ENCODE measurements around the gene DNASE1L1. TPM values are rescaled to one million over a fixed set of nuclear protein-coding genes. Genes with fewer than 3 reads are reported as not detected.

Gene DNASE1L1, protein sequence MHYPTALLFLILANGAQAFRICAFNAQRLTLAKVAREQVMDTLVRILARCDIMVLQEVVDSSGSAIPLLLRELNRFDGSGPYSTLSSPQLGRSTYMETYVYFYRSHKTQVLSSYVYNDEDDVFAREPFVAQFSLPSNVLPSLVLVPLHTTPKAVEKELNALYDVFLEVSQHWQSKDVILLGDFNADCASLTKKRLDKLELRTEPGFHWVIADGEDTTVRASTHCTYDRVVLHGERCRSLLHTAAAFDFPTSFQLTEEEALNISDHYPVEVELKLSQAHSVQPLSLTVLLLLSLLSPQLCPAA
- 34.7 and 42.5 TPM in 2 replicates for total RNA-seq

GRCh38 chrX:154409222-154409871 is at the start of gene DNASE1L1:
DNASE1L1 (minus strand) TSS chrX:154409254; CDS start chrX:154405568, 3,686 bp downstream.
- peak; percentile 69 for DNase-seq (ENCODE audit: low read depth)

DNA sequence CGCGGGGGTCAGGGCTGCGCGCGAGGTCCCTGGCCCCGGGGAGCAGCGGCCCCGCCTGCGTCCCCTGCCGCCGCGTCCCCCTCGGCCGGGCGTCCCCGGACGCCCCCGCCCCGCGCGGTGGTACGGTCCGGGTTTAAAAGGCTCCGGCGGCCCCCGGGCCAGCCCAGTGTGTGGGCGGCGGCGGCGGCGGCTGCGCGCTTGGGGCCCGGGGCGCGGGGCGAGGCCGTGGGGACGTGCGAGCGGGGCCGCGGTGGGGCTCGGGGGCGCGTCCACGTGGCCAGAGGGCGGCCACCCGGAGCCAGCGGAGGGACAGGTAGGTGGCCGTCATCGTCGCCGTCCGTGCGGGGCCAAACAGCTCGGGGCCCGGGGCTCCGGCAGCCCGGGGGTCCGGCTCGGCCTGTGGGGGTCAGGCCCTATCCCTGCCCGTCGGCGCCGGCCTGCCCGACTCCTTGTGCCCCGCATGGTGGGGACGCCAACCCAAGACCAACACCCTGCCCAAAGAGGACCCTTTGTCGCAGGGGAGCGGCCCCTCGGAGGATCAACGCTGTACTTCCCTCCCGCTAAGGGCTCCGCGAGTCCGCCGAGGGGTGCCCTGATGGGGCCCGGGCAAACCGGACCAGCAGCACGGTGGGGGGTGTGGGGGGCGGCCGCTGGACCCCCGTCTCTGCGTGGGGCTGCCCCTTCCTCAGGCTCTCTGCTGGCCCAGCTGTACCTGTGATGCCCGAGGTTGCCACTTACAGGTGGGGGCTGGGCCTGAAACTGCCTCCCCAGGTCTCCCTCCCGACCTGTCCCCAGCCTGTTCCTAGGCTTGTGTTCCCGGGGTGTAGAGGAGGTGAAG is 49.3 kb upstream of the DNASE1L1 start, which contains the start of gene PLXNA3:
Gene PLXNA3, plus strand, starts transcription at position 166 of the 838 bp plus-strand sequence. CDS start 1,903 bp downstream, outside the sequence.
- DNase-seq (ENCODE audit: low read depth), result no peak

- DNase-seq (ENCODE audit: low read depth), result no peak
Measured at GRCh38 chrX:154457491-154458115, 48.5 kb upstream of the DNASE1L1 start.

DNA sequence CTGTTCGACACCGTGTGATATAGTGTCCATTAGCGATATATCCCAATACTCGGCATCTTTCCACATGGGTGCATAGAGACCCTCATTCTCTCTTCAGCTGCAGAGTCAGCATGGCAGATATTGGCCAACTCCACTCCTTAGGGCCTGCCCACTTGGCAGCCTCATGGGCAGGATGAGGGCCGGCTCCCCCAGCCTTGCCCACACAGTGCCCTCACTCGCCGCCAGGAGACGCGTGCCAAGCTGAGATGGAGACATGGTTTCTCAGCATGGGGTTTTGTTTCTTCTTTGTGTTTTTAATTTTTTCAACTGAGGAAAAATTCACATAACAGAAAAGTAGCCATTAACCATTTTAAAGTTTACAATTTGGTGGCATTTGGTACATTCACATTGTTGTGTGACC is 43.8 kb upstream of the DNASE1L1 start:
- DNase-seq (ENCODE audit: low read depth), result no peak

GRCh38 chrX:154450312-154450711 is 41.3 kb upstream of the DNASE1L1 start:
- DNase-seq (ENCODE audit: low read depth), result no peak

- no peak for DNase-seq (ENCODE audit: low read depth)
Measured at GRCh38 chrX:154449618-154450017, 40.6 kb upstream of the DNASE1L1 start.

GRCh38 chrX:154448484-154448883 is 39.4 kb upstream of the DNASE1L1 start:
- no peak for DNase-seq (ENCODE audit: low read depth)

- no peak for DNase-seq (ENCODE audit: low read depth)
Measured at GRCh38 chrX:154446430-154446829, 37.4 kb upstream of the DNASE1L1 start.

DNA sequence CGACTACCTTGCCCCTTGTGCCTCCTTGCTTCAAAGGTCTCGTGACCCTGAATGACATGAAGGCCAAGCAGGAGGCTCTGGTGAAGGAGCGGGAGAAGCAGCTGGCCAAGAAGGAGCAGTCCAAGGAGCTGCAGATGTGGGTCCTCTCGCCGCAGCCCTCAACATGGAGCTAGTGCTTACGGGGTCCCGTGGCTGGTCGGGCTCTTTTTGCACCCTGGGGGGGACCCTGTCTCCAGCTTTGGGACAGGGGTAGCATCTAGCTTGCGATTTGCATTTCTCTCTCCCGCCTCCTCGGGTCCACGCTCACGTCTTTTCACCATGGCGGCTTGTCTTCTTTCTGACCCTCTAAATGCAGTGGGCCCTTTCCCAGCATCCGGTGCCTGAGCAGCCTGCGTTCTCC is 36.7 kb upstream of the DNASE1L1 start:
- DNase-seq (ENCODE audit: low read depth), result no peak

- DNase-seq (ENCODE audit: low read depth), result no peak
Measured at GRCh38 chrX:154444755-154445246, 35.7 kb upstream of the DNASE1L1 start.

DNA sequence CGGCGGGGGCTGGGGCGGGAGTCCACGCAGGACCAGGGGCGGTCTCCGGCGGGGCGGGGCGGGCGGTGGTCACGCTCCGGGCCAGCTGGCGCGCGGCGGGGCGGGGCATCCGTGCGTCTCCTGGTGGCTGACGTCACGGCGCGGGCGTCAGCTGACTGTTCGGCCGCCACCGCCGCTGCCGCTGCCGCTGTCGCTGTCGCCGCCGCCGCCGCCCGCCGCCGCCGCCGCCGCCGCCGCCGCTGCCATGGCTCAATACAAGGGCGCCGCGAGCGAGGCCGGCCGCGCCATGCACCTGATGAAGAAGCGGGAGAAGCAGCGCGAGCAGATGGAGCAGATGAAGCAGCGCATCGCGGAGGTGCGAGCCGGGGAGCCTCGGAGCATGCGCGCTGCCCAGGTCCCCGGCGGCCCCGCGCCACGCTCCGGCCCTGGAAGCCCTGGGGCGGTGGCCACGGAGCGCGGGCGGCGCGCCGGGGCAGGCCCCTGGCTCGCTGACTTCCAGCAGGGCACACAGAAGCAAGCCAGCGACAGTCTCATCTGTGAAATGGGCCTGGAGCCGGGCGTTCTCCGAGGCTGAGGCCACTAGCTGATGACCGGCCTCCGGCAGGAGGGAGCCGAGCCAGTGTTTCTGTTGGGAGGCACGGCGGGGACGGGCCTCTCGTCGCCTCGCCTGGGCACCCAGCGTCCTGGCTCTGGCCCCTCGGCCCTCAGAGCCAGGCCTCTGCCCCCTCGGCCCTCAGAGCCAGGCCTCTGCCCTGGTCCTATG is 35.1 kb upstream of the DNASE1L1 start, which contains the start of gene FAM50A:
Gene FAM50A, plus strand, starts transcription at position 150 of the 763 bp plus-strand sequence. Its CDS starts 95 bp downstream, at position 245.
- no peak for DNase-seq (ENCODE audit: low read depth)

GRCh38 chrX:154443479-154443910 is 34.4 kb upstream of the DNASE1L1 start:
- no peak for DNase-seq (ENCODE audit: low read depth)

- DNase-seq (ENCODE audit: low read depth), result no peak
Measured at GRCh38 chrX:154441984-154442707, 33.1 kb upstream of the DNASE1L1 start.

GRCh38 chrX:154441564-154441963 is 32.5 kb upstream of the DNASE1L1 start:
- DNase-seq (ENCODE audit: low read depth), result no peak

- DNase-seq (ENCODE audit: low read depth), result no peak
Measured at GRCh38 chrX:154440623-154441357, 31.7 kb upstream of the DNASE1L1 start.

- no peak for DNase-seq (ENCODE audit: low read depth)
Measured at GRCh38 chrX:154439841-154440240, 30.8 kb upstream of the DNASE1L1 start.

- DNase-seq (ENCODE audit: low read depth), result no peak
Measured at GRCh38 chrX:154437971-154438893, 29.2 kb upstream of the DNASE1L1 start.

Measured in renal cortical epithelial cell (primary cell).